Skin epidermis (tissue), 12 donors: ENCODE results near the gene ZNF225.
"Not testable (repeated sequence)": the region's sequence is repeated elsewhere in the genome, so short reads cannot be mapped to it uniquely, and the experiment has no call there.

Experiments
- H3K27ac ChIP-seq, 21 experiments: fragments of 200-600 bp; sonication (generic) in 11 of 21; one replicate each; pipeline ENCODE4 v1.5.0; 2020; ENCODE audit warnings: mild to moderate bottlenecking in 3 of 21, inconsistent platforms in 2 of 21, moderate library complexity in 2 of 21
- H3K4me3 ChIP-seq, 7 experiments: fragments of 200-600 bp; sonication (generic) in 2 of 7; one replicate each; pipeline ENCODE4 v1.5.0; 2020; ENCODE audit warnings: inconsistent platforms in 2 of 7, mild to moderate bottlenecking in 2 of 7, moderate library complexity in 1 of 7

ZNF225 gene

GRCh38 chr19:44113138-44113783 lies at the start of gene ZNF225:
Gene ZNF225, plus strand, starts transcription at chr19:44113399. Its CDS starts 2,429 bp downstream, at chr19:44115828.
- Histone ChIP-seq H3K4me3 (peak within 1 kb of the TSS; percentile 64 to 90 (median 72)), H3K27ac (peak within 1 kb of the TSS in 19 of 21 experiments; percentile 37 to 87 (median 77))

DNA sequence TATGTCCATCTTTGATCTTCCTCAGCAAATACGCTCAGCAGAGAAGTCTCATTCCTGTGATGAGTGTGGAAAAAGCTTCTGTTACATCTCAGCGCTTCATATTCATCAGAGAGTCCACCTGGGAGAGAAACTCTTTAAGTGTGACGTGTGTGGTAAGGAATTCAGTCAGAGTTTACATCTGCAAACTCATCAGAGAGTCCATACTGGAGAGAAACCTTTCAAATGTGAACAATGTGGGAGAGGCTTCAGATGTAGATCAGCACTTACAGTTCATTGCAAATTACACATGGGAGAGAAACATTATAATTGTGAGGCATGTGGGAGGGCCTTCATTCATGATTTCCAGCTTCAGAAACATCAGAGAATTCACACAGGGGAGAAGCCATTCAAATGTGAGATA lies 46.9 kb upstream of the ZNF225 start:
- Histone ChIP-seq H3K27ac (no peak overlapping the region), H3K4me3 (no peak overlapping the region)

DNA sequence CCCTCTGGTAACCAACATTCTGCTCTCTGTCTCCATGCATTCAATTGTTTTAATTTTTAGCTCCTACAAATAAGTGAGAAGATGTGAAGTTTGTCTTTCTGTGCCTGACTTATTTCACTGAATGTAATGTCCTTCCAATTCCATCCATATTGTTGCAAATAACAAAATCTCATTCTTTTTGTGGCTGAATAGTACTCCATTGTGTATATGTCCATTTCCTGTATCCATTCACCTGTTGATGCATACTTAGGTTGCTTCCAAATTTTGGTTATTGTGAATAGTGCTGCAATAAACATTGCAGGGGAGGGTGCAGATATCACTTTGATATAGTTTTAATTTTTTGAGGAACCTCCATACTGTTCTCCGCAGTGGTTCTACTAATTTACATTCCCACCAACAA lies 43.8 kb upstream of the ZNF225 start:
- H3K27ac ChIP-seq: no peak overlapping the region
- H3K4me3 ChIP-seq: no peak overlapping the region

- H3K27ac ChIP-seq: peak within 1 kb of the TSS in 14 of 21 experiments; percentile 7 to 68 (median 46)
Measured at GRCh38 chr19:44071824-44072542, 41.2 kb upstream of the ZNF225 start, which contains the start of gene ZNF284. Gene ZNF284, plus strand, starts transcription at chr19:44072159. Its CDS starts 4,231 bp downstream, at chr19:44076390.

GRCh38 chr19:44072543-44073401 lies 40.4 kb upstream of the ZNF225 start:
- Histone ChIP-seq H3K27ac (peak overlapping the region in 10 of 21 experiments; percentile 7 to 68 (median 42)), H3K4me3 (peak overlapping the region; percentile 55 to 80 (median 58))

More at GRCh38 chr19:44071824-44072542, 41.2 kb upstream of the ZNF225 start, which contains the start of gene ZNF284:
- peak within 1 kb of the TSS; percentile 55 to 80 (median 58) for H3K4me3 ChIP-seq

DNA sequence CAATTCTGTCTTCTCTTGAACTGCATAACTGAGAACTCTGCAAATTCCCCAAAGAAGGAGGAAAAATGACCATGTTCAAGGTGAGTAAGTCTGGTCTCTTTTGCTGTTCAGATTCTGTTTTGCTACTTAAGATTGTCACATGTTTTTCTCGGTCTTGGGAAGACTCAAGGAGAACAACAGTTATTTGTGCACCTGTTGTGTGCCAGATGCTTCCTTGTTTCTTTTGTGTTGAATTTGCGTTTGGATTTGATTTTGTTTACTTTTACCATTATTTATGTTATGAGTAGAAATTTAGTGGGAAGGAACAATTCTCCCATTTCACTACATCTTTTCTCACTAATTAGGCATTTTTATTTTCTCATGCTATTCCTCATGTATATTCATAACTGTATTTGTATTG lies 36.9 kb upstream of the ZNF225 start:
- H3K27ac ChIP-seq: no peak overlapping the region

GRCh38 chr19:44092108-44092507 lies 21.1 kb upstream of the ZNF225 start:
- Histone ChIP-seq H3K4me3 (no peak overlapping the region), H3K27ac (no peak overlapping the region)

More for the DNA sequence above, 36.9 kb upstream of the ZNF225 start:
- no peak overlapping the region for H3K4me3 ChIP-seq

DNA sequence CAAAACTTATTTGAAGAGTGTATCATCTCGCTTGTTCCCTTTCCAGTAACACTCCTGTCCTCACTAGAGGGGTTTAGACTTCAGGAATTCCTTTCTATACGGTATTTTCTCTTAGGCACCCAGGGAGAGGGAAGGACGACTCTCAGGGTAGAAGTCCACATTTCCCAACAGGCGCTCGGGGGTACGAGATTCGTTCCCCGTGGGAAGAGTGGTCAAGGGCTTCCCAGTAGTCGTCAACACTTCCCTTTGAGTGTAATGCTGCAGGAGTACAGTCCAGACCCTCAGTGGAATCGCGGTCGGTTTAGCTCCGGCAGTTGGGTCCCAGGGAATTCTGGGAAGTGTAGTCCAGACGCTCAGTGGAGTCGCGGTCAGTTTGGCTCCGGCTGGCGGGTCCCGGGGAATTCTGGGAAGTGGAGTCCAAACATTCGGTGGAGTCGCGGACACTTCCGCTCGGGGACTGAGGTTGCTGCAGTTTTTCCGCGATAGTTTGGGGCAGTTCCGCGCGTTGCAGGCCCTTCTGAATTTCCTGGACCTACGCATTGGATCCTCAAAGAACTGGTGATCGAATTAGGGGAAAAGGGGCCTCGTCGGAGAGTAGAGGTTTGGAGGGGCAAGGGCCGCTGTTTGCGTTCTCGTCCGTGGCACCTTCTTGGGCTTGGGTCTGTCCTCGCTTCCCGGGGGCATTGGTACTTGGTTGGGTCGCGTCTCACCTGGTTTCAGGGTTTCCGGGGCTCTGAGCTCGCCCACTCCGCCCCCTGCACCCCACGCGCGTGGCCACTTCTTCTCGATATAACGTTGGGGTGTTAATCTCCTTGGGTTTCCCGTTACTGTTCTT lies 19.1 kb upstream of the ZNF225 start, which contains the start of gene ZNF224:
Gene ZNF224 (plus strand): TSS at position 431 of the 835 bp plus-strand sequence. CDS start 3,513 bp downstream, outside the sequence.
- Histone ChIP-seq H3K4me3 (peak within 1 kb of the TSS; percentile 63 to 88 (median 75)), H3K27ac (peak within 1 kb of the TSS in 20 of 21 experiments; percentile 13 to 90 (median 75))

DNA sequence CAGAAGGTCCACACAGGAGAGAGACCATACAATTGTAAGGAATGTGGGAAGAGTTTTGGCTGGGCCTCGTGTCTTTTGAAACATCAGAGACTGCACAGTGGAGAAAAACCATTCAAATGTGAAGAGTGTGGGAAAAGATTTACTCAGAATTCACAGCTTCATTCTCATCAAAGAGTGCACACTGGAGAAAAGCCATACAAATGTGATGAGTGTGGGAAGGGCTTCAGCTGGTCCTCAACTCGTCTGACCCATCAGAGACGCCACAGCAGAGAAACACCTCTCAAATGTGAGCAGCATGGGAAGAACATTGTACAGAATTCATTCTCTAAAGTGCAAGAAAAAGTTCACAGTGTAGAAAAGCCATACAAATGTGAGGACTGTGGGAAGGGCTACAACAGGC lies 5.4 kb upstream of the ZNF225 start:
- no peak overlapping the region for H3K27ac ChIP-seq
- H3K4me3 ChIP-seq: no peak overlapping the region

DNA sequence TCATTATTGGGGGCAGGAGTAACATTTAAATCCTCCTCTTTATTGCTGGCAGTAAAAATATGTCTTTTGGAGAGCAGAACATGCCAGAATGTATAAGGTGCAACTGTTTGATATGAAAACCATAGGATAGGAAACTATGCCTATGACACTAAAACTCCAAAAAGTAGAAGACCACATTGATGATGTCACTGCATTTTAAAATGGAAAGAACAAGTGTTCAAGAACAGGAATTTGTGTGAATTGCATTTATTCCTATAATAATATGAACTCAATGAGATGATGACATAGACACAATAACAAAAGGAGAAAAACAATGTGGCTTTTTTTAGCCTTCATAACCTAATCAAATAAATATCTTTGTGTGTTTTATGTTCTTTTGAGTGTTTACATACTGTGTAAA lies 3.7 kb upstream of the ZNF225 start:
- Histone ChIP-seq H3K4me3 (no peak overlapping the region), H3K27ac (no peak overlapping the region)

GRCh38 chr19:44111910-44112463 lies 1.2 kb upstream of the ZNF225 start:
- Histone ChIP-seq H3K27ac (no peak overlapping the region), H3K4me3 (peak overlapping the region; percentile 64 to 90 (median 72))

GRCh38 chr19:44112802-44113137 lies 429 bp upstream of the ZNF225 start:
- H3K27ac ChIP-seq: peak overlapping the region in 10 of 21 experiments; percentile 10 to 87 (median 58)

GRCh38 chr19:44113784-44114390 lies 688 bp downstream of the ZNF225 start:
- Histone ChIP-seq H3K4me3 (peak overlapping the region; percentile 64 to 90 (median 72)), H3K27ac (peak overlapping the region in 19 of 21 experiments; percentile 37 to 87 (median 77))

More at GRCh38 chr19:44112802-44113137, 429 bp upstream of the ZNF225 start:
- peak overlapping the region; percentile 64 to 90 (median 72) for H3K4me3 ChIP-seq

- H3K27ac ChIP-seq, H3K4me3 ChIP-seq: not testable (repeated sequence)
Measured at GRCh38 chr19:44121162-44121561, 8.0 kb downstream of the ZNF225 start.

- Histone ChIP-seq H3K27ac (no peak overlapping the region), H3K4me3 (no peak overlapping the region)
Measured at GRCh38 chr19:44131955-44132354, 18.8 kb downstream of the ZNF225 start.

DNA sequence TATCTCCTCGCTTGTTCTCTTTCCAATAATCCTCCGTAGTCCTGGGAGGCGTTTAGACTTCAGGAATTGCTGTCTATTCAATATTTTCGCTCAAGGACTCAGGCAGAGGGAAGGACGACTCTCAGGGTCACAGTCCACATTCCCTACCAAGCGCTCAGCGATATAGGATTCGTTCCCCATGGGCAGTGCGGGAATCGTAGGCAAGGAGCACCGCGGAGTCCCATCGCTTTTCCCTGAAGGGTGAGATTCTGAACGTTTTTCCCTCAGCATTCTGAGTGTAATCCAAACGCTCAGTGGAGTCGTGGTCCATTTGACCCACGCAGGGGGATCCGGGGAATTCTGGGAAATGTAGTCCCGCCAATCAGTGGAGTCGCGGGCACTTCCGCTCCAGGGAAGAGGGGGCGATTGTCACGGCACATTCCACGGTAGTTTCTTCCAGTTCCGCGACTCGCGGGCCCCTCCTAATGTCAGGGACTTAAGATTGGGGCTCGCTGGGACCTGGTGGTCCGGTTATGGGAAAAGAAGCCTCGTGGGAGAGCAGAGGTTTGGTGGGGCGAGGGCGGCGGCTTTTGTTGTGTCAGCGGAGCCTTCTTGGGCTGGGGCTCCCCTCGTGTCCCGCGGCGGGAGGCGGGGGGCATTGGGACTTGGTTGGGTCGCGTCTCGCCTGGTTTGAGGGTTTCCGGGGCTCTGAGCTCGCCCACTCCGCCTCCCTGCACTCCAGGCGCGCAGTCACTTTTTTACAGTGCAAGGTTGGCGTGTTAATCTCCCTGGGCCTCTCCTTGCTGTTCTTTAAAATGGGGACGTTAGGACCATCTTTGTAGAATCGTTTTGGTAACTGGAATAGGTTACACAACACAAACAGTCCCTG lies 28.2 kb downstream of the ZNF225 start, which contains the start of gene ZNF234:
Gene ZNF234 (plus strand): TSS at position 364 of the 868 bp plus-strand sequence. CDS start 3,079 bp downstream, outside the sequence.
- H3K4me3 ChIP-seq: peak within 1 kb of the TSS; percentile 69 to 92 (median 87)
- H3K27ac ChIP-seq: peak within 1 kb of the TSS in 20 of 21 experiments; percentile 59 to 94 (median 86)

- Histone ChIP-seq H3K27ac (peak overlapping the region in 20 of 21 experiments; percentile 59 to 94 (median 86)), H3K4me3 (peak overlapping the region; percentile 69 to 92 (median 87))
Measured at GRCh38 chr19:44142059-44142433, 28.8 kb downstream of the ZNF225 start.
